Naive B cell (primary cell): ENCODE measurements around the gene ITGB6. TPM values are rescaled to one million over a fixed set of nuclear protein-coding genes. Genes with fewer than 3 reads are reported as not detected.

Source experiments
- ATAC-seq, 2 donors: fragments of 150-1000 bp; cut with Tn5 transposase; 2 replicates each; pipeline ENCODE4 v1.10.0; 2021; ENCODE audit warnings: low read depth in 2 of 2, mild to moderate bottlenecking in 2 of 2, moderate library complexity in 2 of 2
- DNase-seq: peaks from one replicate; pipeline ENCODE4 v3.0.0; 2022
- H3K27ac Mint-ChIP-seq, 6 donors: one replicate each; pipeline ENCODE4 v1.8.0; 2020 to 2022; ENCODE audit warnings: mild to moderate bottlenecking in 6 of 6, mixed read lengths in 6 of 6, moderate library complexity in 5 of 6, inconsistent platforms in 2 of 6
- H3K27me3 Mint-ChIP-seq, 3 donors: one replicate each; pipeline ENCODE4 v1.8.0; 2021 to 2022; ENCODE audit warnings: mixed read lengths in 3 of 3, mild to moderate bottlenecking in 1 of 3
- H3K36me3 Mint-ChIP-seq, 2 donors: one replicate each; pipeline ENCODE4 v1.8.0; 2020 to 2022; ENCODE audit warnings: mixed read lengths in 2 of 2, inconsistent platforms in 1 of 2, mild to moderate bottlenecking in 1 of 2
- H3K4me1 Mint-ChIP-seq, 3 donors: one replicate each; pipeline ENCODE4 v1.8.0; 2020 to 2022; ENCODE audit warnings: mixed read lengths in 3 of 3, inconsistent platforms in 1 of 3, mild to moderate bottlenecking in 1 of 3, moderate library complexity in 1 of 3
- H3K4me3 Mint-ChIP-seq, 8 donors: one replicate each; pipeline ENCODE4 v1.8.0; 2020 to 2022; ENCODE audit warnings: mild to moderate bottlenecking in 8 of 8, mixed read lengths in 8 of 8, moderate library complexity in 8 of 8, inconsistent platforms in 2 of 8
- H3K9me3 Mint-ChIP-seq, 7 donors: one replicate each; pipeline ENCODE4 v1.8.0; 2020 to 2022; ENCODE audit warnings: mixed read lengths in 7 of 7, mild to moderate bottlenecking in 5 of 7, inconsistent platforms in 2 of 7, moderate library complexity in 1 of 7
- polyA plus RNA-seq, 6 donors: library from polyadenylated mRNA; unstranded; fragments of 300-500 nt; fragmentation: Illumina TruSeq; gene quantifications; one replicate each; pipeline ENCODE4 v1.2.3, GENCODE V29; 2021; ENCODE audit warnings: low read depth in 6 of 6

Gene ITGB6
- polyA plus RNA-seq, 6 donors from 2014 or later: not detected

- no peak for DNase-seq
- ATAC-seq: no peak
- Mint-ChIP-seq H3K27me3 (peaks cover 21 to 45% (median 26%) of the 10 kb centered on the region in 3 donors), H3K27ac (no peak overlapping the region), H3K9me3 (no peaks in the 10 kb centered on the region), H3K4me1 (no peaks in the 10 kb centered on the region), H3K4me3 (no peak overlapping the region), H3K36me3 (no peaks in the 10 kb centered on the region)
Observed at GRCh38 chr2:160054984-160055725, 144.9 kb downstream of the ITGB6 start.

GRCh38 chr2:160053946-160054345, 146.1 kb downstream of the ITGB6 start:
- Mint-ChIP-seq H3K36me3 (no peaks in the 10 kb centered on the region), H3K27ac (no peak overlapping the region), H3K4me3 (no peak overlapping the region), H3K27me3 (peaks cover 13 to 35% (median 16%) of the 10 kb centered on the region in 3 donors), H3K4me1 (no peaks in the 10 kb centered on the region), H3K9me3 (no peaks in the 10 kb centered on the region)
- ATAC-seq: no peak
- no peak for DNase-seq

- Mint-ChIP-seq H3K36me3 (no peaks in the 10 kb centered on the region), H3K27me3 (peaks cover 2 to 21% (median 16%) of the 10 kb centered on the region in 3 donors), H3K4me1 (no peaks in the 10 kb centered on the region), H3K27ac (no peak overlapping the region), H3K4me3 (no peak overlapping the region), H3K9me3 (no peaks in the 10 kb centered on the region)
- DNase-seq: no peak
- no peak for ATAC-seq
Observed at GRCh38 chr2:160052531-160052930, 147.5 kb downstream of the ITGB6 start.

GRCh38 chr2:160051371-160051800, 148.7 kb downstream of the ITGB6 start:
- no peak for DNase-seq
- H3K27ac Mint-ChIP-seq: no peak overlapping the region
- H3K9me3 Mint-ChIP-seq: no peaks in the 10 kb centered on the region
- no peak overlapping the region for H3K4me3 Mint-ChIP-seq
- H3K4me1 Mint-ChIP-seq: no peaks in the 10 kb centered on the region
- no peaks in the 10 kb centered on the region for H3K36me3 Mint-ChIP-seq
- peaks cover 0 to 18% (median 16%) of the 10 kb centered on the region in 3 donors for H3K27me3 Mint-ChIP-seq
- ATAC-seq: no peak

- ATAC-seq (no peak), DNase-seq (no peak)
- Mint-ChIP-seq H3K27ac (no peak overlapping the region), H3K4me1 (no peaks in the 10 kb centered on the region), H3K4me3 (no peak overlapping the region), H3K36me3 (no peaks in the 10 kb centered on the region), H3K27me3 (peaks cover 0 to 16% (median 10%) of the 10 kb centered on the region in 3 donors), H3K9me3 (no peaks in the 10 kb centered on the region)
Observed at GRCh38 chr2:160050147-160050546, 149.9 kb downstream of the ITGB6 start.

Other genes starting within 250 kb of the ITGB6 start
- gene PLA2R1, start 137.7 kb downstream of the ITGB6 start, polyA plus RNA-seq: under 1 TPM in 1 of 6 donors, not detected in 5; 0.01 TPM